ENCODE measurements around the gene SEC23A. TPM values are rescaled to one million over a fixed set of nuclear protein-coding genes. Genes with fewer than 3 reads are reported as not detected.
A peak's percentile ranks its signal among the peaks of the same experiment; 100 is the strongest.

SEC23A gene
- total and polyA plus RNA-seq, 2 of the 13 experiments (the other 11 are each of a cell fraction or from before 2014, with no cell fraction given) = 403 to 887 TPM

GRCh38 chr14:39025250-39025809 is 77.7 kb downstream of the SEC23A start (continued):
- TF ChIP-seq PREB (CRISPR knock-in tag; IDR thresholded peaks at IDR 0.05) (no peak), KAT7 (CRISPR knock-in tag; IDR thresholded peaks at IDR 0.05; ENCODE audit: borderline replicate concordance) (0 out of 2 replicates have a peak, but pooled peaks have one; percentile 7), ZBTB20 (CRISPR knock-in tag; IDR thresholded peaks at IDR 0.05; ENCODE audit: borderline replicate concordance, low read depth) (no peak), DRAP1 (CRISPR knock-in tag; IDR thresholded peaks at IDR 0.05) (peak; percentile 26; the same call in 1 of the 2 replicates), ZFP90 (CRISPR knock-in tag; IDR thresholded peaks at IDR 0.05; ENCODE audit: borderline replicate concordance) (no peak), POLR2A (IDR thresholded peaks at IDR 0.05; ENCODE audit: insufficient read depth in 1 of 2, low read depth in 2 of 2, low read length in 2 of 2) (peak in 1 of 2 experiments; percentile 38; a peak in 1 of 4 replicates), RFXAP (CRISPR knock-in tag; IDR thresholded peaks at IDR 0.05; ENCODE audit: borderline replicate concordance) (no peak), PTBP1 (IDR thresholded peaks at IDR 0.05; ENCODE audit: low read depth, low read length, poor library complexity, severe bottlenecking) (no peak), CC2D1A (CRISPR knock-in tag; IDR thresholded peaks at IDR 0.05) (0 out of 2 replicates have a peak, but pooled peaks have one; percentile 79), ISL2 (CRISPR knock-in tag; IDR thresholded peaks at IDR 0.05) (no peak), ZNF292 (CRISPR knock-in tag; IDR thresholded peaks at IDR 0.05; ENCODE audit: borderline replicate concordance, low read depth) (peak; percentile 9; the same call in 1 of the 2 replicates), ZNF317 (CRISPR knock-in tag; IDR thresholded peaks at IDR 0.05) (0 out of 2 replicates have a peak, but pooled peaks have one; percentile 19), MATR3 (CRISPR knock-in tag; IDR thresholded peaks at IDR 0.05) (no peak), ZBTB33 (CRISPR knock-in tag; IDR thresholded peaks at IDR 0.05) (0 out of 2 replicates have a peak, but pooled peaks have one; percentile 12), HBP1 (CRISPR knock-in tag; IDR thresholded peaks at IDR 0.05; ENCODE audit: low read depth) (peak; percentile 6; the same call in 1 of the 2 replicates), CEBPG (CRISPR knock-in tag; IDR thresholded peaks at IDR 0.05) (peak; percentile 2; the same call in 1 of the 2 replicates), ZNF703 (CRISPR knock-in tag; IDR thresholded peaks at IDR 0.05; ENCODE audit: borderline replicate concordance) (no peak), ETV5 (CRISPR knock-in tag; IDR thresholded peaks at IDR 0.05; ENCODE audit: borderline replicate concordance) (0 out of 2 replicates have a peak, but pooled peaks have one; percentile 15), KDM5A (IDR thresholded peaks at IDR 0.05; ENCODE audit: borderline replicate concordance, low read length) (peak; percentile 47; the same call in 1 of the 2 replicates), FOXJ3 (CRISPR knock-in tag; IDR thresholded peaks at IDR 0.05; ENCODE audit: borderline replicate concordance) (no peak), NAIF1 (CRISPR knock-in tag; IDR thresholded peaks at IDR 0.05; ENCODE audit: borderline replicate concordance) (0 out of 2 replicates have a peak, but pooled peaks have one; percentile 52), SOX13 (IDR thresholded peaks at IDR 0.05) (no peak), SOX13 (CRISPR knock-in tag; conservative IDR thresholded peaks at IDR 0.05 in 1 of 2, IDR thresholded peaks at IDR 0.05 in 1 of 2) (peak in 1 of 2 experiments; percentile 26; a peak in 1 of 4 replicates)
